Chondrocyte (in vitro differentiated cells): ENCODE results near the gene SLC39A11. TPM values are rescaled to one million over a fixed set of nuclear protein-coding genes. Genes with fewer than 3 reads are reported as not detected.
"Not testable (repeated sequence)": the region's sequence is repeated elsewhere in the genome, so short reads cannot be mapped to it uniquely, and the experiment has no call there.

Experiments
- DNase-seq: peaks from one replicate; pipeline ENCODE4 v3.0.0; 2021; ENCODE audit warnings: mixed read lengths, low spot score
- H3K27ac Mint-ChIP-seq: one replicate; pipeline ENCODE4 v1.8.0; 2021; ENCODE audit warnings: mild to moderate bottlenecking, moderate library complexity, mixed read lengths; ENCODE audit not compliant: unreplicated experiment
- H3K27me3 Mint-ChIP-seq: 2 replicates; pipeline ENCODE4 v1.8.0; 2021; ENCODE audit warnings: low read depth, mixed read lengths
- H3K36me3 Mint-ChIP-seq: 2 replicates; pipeline ENCODE4 v1.8.0; 2021; ENCODE audit warnings: low read depth, mixed read lengths
- H3K4me1 Mint-ChIP-seq: 2 replicates; pipeline ENCODE4 v1.8.0; 2021; ENCODE audit warnings: low read depth, mild to moderate bottlenecking, mixed read lengths
- H3K4me3 Mint-ChIP-seq: one replicate; pipeline ENCODE4 v1.8.0; 2021; ENCODE audit warnings: mild to moderate bottlenecking, moderate library complexity, mixed read lengths; ENCODE audit not compliant: unreplicated experiment
- H3K9me3 Mint-ChIP-seq: 2 replicates; pipeline ENCODE4 v1.8.0; 2021; ENCODE audit warnings: low read depth, mixed read lengths
- total RNA-seq: library from RNA; stranded (reverse); gene quantifications from 3 replicates; pipeline ENCODE4 v1.2.1, GENCODE V29; 2021
- TF ChIP-seq, protein P1 (sequence below): fragments of 200-600 bp; sonication (generic); IDR thresholded peaks from 2 replicates; pipeline ENCODE4 v1.5.0; 2021; ENCODE audit warnings: antibody characterized with exemption, mild to moderate bottlenecking, moderate library complexity

Gene SLC39A11
- total RNA-seq, 1 donor from 2014 or later, result 25.3 TPM

- Mint-ChIP-seq H3K27ac (no peak overlapping the region), H3K27me3 (peaks cover 4% of the 10 kb centered on the region), H3K9me3 (no peaks in the 10 kb centered on the region), H3K36me3 (no peaks in the 10 kb centered on the region), H3K4me3 (no peak overlapping the region), H3K4me1 (no peaks in the 10 kb centered on the region)
- TF ChIP-seq, protein P1, sequence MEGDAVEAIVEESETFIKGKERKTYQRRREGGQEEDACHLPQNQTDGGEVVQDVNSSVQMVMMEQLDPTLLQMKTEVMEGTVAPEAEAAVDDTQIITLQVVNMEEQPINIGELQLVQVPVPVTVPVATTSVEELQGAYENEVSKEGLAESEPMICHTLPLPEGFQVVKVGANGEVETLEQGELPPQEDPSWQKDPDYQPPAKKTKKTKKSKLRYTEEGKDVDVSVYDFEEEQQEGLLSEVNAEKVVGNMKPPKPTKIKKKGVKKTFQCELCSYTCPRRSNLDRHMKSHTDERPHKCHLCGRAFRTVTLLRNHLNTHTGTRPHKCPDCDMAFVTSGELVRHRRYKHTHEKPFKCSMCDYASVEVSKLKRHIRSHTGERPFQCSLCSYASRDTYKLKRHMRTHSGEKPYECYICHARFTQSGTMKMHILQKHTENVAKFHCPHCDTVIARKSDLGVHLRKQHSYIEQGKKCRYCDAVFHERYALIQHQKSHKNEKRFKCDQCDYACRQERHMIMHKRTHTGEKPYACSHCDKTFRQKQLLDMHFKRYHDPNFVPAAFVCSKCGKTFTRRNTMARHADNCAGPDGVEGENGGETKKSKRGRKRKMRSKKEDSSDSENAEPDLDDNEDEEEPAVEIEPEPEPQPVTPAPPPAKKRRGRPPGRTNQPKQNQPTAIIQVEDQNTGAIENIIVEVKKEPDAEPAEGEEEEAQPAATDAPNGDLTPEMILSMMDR, result no peak
- no peak for DNase-seq
Measured at GRCh38 chr17:73137376-73137775, 44.9 kb upstream of the SLC39A11 start.

DNA sequence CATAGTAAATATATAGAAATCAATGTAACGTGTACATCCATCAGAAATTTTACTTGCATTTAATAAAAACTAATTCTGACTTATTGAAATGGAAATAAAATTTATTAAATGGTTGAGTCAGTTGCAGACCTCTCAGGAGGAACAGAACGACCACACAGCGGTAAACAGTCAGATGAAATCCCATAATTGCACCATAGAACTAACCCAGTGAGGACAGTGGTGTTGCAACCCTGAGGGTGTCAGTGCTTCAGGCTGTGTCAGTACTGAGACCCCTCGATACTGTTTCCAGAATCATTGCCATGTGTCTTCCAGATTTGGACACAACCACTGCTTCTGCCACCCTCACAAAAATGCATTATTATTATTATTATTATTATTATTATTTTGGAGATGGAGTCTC, 43.3 kb upstream of the SLC39A11 start:
- H3K27me3 Mint-ChIP-seq, result peaks cover 4% of the 10 kb centered on the region
- no peak overlapping the region for H3K27ac Mint-ChIP-seq
- H3K9me3 Mint-ChIP-seq, result no peaks in the 10 kb centered on the region
- no peaks in the 10 kb centered on the region for H3K36me3 Mint-ChIP-seq
- no peak overlapping the region for H3K4me3 Mint-ChIP-seq
- no peak for DNase-seq
- H3K4me1 Mint-ChIP-seq, result no peaks in the 10 kb centered on the region
- TF ChIP-seq, protein P1, result no peak

- no peaks in the 10 kb centered on the region for H3K4me1 Mint-ChIP-seq
- no peaks in the 10 kb centered on the region for H3K36me3 Mint-ChIP-seq
- no peak for DNase-seq
- TF ChIP-seq, protein P1, result no peak
- H3K4me3 Mint-ChIP-seq, result no peak overlapping the region
- H3K9me3 Mint-ChIP-seq, result no peaks in the 10 kb centered on the region
- H3K27me3 Mint-ChIP-seq, result peaks cover 4% of the 10 kb centered on the region
- H3K27ac Mint-ChIP-seq, result no peak overlapping the region
Measured at GRCh38 chr17:73133911-73134649, 41.6 kb upstream of the SLC39A11 start.

DNA sequence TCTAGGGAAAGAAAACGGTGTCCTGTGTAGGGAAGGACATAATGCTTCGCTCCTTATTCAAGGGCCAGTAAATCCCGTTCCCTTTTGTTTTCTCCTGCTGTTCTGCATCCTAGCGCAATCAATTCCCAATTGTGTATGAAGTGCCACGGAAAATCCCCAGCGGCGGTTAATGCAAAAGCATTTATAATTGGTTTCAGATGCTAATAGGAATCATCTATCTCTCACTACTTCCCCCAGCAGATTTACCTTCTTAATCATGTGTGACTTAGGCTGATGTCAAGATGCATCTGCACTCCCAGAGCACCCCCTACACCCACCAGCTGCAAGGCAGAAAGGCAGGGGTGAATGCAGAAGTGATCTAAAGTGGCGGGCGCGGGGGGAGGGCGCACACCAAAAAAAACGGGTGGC, 39.6 kb upstream of the SLC39A11 start:
- no peaks in the 10 kb centered on the region for H3K4me1 Mint-ChIP-seq
- H3K27me3 Mint-ChIP-seq, result no peaks in the 10 kb centered on the region
- no peak overlapping the region for H3K4me3 Mint-ChIP-seq
- H3K9me3 Mint-ChIP-seq, result no peaks in the 10 kb centered on the region
- DNase-seq, result no peak
- no peak overlapping the region for H3K27ac Mint-ChIP-seq
- H3K36me3 Mint-ChIP-seq, result no peaks in the 10 kb centered on the region
- TF ChIP-seq, protein P1, result no peak

- not testable (repeated sequence) for H3K27ac Mint-ChIP-seq, H3K4me1 Mint-ChIP-seq, H3K36me3 Mint-ChIP-seq, H3K27me3 Mint-ChIP-seq, H3K9me3 Mint-ChIP-seq, H3K4me3 Mint-ChIP-seq, DNase-seq
Measured at GRCh38 chr17:73131439-73131838, 39.0 kb upstream of the SLC39A11 start.

DNA sequence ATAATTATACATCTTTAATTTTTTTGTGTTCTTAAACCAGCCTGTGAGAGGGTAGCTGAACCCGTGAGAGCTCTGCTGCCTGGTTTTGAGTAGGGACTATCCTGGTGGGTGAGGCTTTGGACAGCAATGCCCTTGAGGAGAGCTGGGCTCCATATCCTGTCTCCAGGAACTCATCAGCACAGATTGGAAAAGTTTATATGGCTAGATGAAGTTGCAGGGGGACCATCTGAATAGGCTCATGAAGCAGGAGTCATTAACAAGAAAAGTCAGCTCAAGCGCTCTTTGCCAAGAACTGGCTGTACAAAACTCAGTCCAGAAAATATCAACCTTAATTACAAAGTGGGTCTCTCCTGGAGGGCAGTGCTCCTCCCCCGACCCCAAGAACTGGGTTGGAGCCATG, 38.5 kb upstream of the SLC39A11 start:
- no peak for DNase-seq
- no peaks in the 10 kb centered on the region for H3K36me3 Mint-ChIP-seq
- no peaks in the 10 kb centered on the region for H3K4me1 Mint-ChIP-seq
- H3K27ac Mint-ChIP-seq, result no peak overlapping the region
- TF ChIP-seq, protein P1, result no peak
- no peaks in the 10 kb centered on the region for H3K9me3 Mint-ChIP-seq
- H3K27me3 Mint-ChIP-seq, result no peaks in the 10 kb centered on the region
- no peak overlapping the region for H3K4me3 Mint-ChIP-seq
